HFF-Myc (cell line): ENCODE results near the gene BRIP1.

Experiments
- DNase-seq: peaks from one replicate; pipeline ENCODE4 v3.0.0-alpha.2; 2011; ENCODE audit warnings: low read depth; ENCODE audit errors: extremely low read depth
- H3K4me3 ChIP-seq: replicated peaks from 2 replicates; pipeline ENCODE4 v1.5.1; 2011; ENCODE audit warnings: low read depth, mild to moderate bottlenecking, control low read depth, low read length
- CTCF ChIP-seq: IDR thresholded peaks from 2 replicates; pipeline ENCODE4 v1.5.1; 2012; ENCODE audit warnings: mild to moderate bottlenecking, low read depth, low read length, control low read depth; ENCODE audit errors: missing control alignments

BRIP1 gene

DNA sequence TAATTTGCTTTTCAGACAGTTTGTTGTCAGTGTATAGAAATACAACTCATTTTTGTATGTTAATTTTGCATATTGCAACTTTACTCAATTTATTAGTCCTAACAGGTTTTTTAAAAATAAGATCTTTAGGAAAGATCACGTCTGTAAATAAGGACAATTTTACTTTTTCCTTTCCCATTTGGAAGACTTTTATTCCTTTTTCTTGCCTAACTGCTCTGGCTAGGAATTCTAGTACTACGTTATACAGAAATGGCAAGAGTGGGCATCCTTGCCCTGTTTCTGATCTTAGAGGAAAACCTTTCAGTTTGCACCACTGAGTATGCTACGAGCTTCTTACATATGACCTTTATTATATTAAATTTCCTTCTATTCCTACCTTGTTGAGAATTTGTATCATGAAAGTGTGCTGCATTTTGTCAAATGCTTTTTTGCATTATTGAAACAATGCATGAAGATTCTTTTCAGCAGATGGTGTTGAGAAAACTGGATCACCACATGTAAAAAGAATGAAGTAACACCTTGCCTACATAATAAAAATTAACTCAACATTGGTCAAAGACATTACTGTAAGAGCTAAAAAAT, 113.4 kb downstream of the BRIP1 start:
- DNase-seq = no peak
- TF ChIP-seq CTCF = no peak
- no peak overlapping the region for H3K4me3 ChIP-seq

DNA sequence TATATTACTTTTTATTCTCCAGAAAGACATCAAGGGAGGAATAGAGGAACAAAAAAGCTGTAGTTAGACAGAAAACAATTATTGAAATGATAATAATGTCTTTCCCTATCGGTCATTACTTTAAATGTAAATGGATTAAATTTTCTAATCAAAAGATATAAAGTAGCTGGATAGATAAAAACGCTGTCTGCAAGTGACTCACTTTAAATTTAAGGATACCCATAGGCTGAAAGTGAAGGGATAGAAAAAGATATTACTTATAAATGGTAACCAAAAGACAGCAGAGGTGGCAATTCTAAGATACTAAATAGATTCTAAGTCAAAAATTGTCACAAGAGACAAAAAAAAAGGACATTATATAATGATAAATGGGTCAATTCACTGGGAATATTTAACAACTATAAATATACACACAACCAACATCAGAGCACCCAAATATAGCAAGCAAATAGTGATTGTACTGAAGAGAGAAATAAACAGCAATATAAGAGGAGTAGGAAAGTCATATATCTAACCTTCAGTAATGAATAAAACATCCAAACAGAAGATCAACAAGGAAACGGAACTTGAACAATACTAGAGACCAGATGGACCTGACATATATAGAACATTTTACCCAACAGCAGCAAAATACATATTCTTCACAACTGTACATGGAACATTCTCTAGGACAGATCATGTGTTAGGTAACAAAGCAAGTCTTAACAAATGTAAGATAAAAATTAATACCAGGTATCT, 116.9 kb downstream of the BRIP1 start:
- no peak for TF ChIP-seq CTCF
- DNase-seq = no peak
- no peak overlapping the region for H3K4me3 ChIP-seq

DNA sequence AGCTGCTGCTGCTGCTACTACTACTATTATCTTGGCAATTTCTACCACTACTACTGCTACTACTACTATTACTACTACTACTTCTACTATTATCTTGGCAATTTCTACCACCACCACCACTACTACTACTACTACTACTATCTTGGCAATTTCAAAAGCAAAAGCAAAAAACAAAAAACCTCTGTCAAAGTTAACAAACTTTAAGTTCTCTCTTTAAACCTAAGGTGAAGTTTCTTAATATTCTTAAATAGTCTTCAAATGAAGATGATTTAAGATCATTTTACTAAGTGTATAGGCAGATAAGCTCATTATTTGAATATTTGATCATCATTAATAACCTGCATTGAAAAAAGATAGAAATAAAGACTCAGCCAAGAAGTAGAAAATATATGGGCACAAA, 118.5 kb downstream of the BRIP1 start:
- TF ChIP-seq CTCF = no peak
- no peak overlapping the region for H3K4me3 ChIP-seq
- DNase-seq = no peak

GRCh38 chr17:61744252-61744651, 119.1 kb downstream of the BRIP1 start:
- no peak for TF ChIP-seq CTCF
- H3K4me3 ChIP-seq = no peak overlapping the region
- DNase-seq = no peak

GRCh38 chr17:61743766-61744165, 119.6 kb downstream of the BRIP1 start:
- no peak for DNase-seq
- no peak for TF ChIP-seq CTCF
- H3K4me3 ChIP-seq = no peak overlapping the region

GRCh38 chr17:61739002-61739401, 124.3 kb downstream of the BRIP1 start:
- TF ChIP-seq CTCF = no peak
- no peak overlapping the region for H3K4me3 ChIP-seq
- no peak for DNase-seq
